ENCODE results near the gene KCNH4. TPM values are rescaled to one million over a fixed set of nuclear protein-coding genes. Genes with fewer than 3 reads are reported as not detected.

The KCNH4 gene
- total and polyA plus RNA-seq, 2 of the 13 experiments (the other 11 are each of a cell fraction or from before 2014, with no cell fraction given), result 0.01 to 0.09 TPM

DNA sequence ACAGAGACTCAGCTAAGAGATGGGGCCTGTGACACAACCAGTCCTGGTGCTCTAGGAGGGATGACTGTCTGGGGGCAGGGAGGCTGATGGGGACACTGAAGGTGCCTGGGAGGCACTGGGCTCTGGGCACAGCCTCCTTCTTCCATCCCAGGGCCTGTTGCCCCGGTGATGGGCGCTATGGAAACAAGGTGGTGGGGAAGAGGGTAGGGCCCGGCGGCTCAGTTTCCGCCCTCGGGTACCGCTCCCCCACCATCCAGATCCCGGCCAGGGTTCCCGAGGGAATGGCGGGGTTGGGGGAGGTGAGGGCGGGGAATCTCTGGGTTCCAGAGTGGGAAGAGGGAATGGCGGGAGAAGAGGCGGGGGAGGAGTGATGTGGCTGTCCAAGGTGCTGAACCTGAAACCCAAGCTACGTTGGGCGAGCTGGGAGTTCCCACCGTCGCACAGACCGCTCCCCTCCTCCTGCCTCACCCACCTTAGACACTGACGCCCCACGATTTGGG is 981 bp downstream of the KCNH4 start (continued):
- TF ChIP-seq MEIS2 (CRISPR knock-in tag; IDR thresholded peaks at IDR 0.05), result peak; percentile 98
- peak; percentile 84; the same call in 1 of the 2 replicates for TF ChIP-seq SRY (CRISPR knock-in tag; IDR thresholded peaks at IDR 0.05)
- TF ChIP-seq KDM6A (CRISPR knock-in tag; IDR thresholded peaks at IDR 0.05; ENCODE audit: low read depth), result no peak
- TF ChIP-seq ZFP82 (CRISPR knock-in tag; IDR thresholded peaks at IDR 0.05; ENCODE audit: borderline replicate concordance), result no peak
- TF ChIP-seq ZNF225 (CRISPR knock-in tag; IDR thresholded peaks at IDR 0.05), result no peak
- TF ChIP-seq, protein P1, sequence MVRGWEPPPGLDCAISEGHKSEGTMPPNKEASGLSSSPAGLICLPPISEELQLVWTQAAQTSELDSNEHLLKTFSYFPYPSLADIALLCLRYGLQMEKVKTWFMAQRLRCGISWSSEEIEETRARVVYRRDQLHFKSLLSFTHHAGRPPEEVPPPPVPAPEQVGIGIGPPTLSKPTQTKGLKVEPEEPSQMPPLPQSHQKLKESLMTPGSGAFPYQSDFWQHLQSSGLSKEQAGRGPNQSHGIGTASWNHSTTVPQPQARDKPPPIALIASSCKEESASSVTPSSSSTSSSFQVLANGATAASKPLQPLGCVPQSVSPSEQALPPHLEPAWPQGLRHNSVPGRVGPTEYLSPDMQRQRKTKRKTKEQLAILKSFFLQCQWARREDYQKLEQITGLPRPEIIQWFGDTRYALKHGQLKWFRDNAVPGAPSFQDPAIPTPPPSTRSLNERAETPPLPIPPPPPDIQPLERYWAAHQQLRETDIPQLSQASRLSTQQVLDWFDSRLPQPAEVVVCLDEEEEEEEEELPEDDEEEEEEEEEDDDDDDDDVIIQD (CRISPR knock-in tag; IDR thresholded peaks at IDR 0.05; ENCODE audit: low read depth), result peak; percentile 69; the same call in 1 of the 2 replicates
- peak; percentile 94 for TF ChIP-seq ZNF414 (CRISPR knock-in tag; IDR thresholded peaks at IDR 0.05)
- peak; percentile 46; the same call in 1 of the 2 replicates for TF ChIP-seq ETV5 (CRISPR knock-in tag; IDR thresholded peaks at IDR 0.05; ENCODE audit: borderline replicate concordance)
- 0 out of 2 replicates have a peak, but pooled peaks have one; percentile 35 for TF ChIP-seq ZSCAN30 (CRISPR knock-in tag; IDR thresholded peaks at IDR 0.05)
- TF ChIP-seq, protein P2, sequence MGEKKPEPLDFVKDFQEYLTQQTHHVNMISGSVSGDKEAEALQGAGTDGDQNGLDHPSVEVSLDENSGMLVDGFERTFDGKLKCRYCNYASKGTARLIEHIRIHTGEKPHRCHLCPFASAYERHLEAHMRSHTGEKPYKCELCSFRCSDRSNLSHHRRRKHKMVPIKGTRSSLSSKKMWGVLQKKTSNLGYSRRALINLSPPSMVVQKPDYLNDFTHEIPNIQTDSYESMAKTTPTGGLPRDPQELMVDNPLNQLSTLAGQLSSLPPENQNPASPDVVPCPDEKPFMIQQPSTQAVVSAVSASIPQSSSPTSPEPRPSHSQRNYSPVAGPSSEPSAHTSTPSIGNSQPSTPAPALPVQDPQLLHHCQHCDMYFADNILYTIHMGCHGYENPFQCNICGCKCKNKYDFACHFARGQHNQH (CRISPR knock-in tag; IDR thresholded peaks at IDR 0.05), result peak; percentile 70; the same call in 1 of the 2 replicates
- TF ChIP-seq NONO (IDR thresholded peaks at IDR 0.05), result no peak
- no peak for TF ChIP-seq NONO (CRISPR knock-in tag; conservative IDR thresholded peaks at IDR 0.05)
- peak; percentile 61; the same call in 1 of the 2 replicates for TF ChIP-seq MED1 (CRISPR knock-in tag; IDR thresholded peaks at IDR 0.05)
- TF ChIP-seq ZNF30 (CRISPR knock-in tag; IDR thresholded peaks at IDR 0.05), result no peak
- TF ChIP-seq ZNF616 (CRISPR knock-in tag; IDR thresholded peaks at IDR 0.05; ENCODE audit: low read depth), result peak; percentile 86; the same call in 1 of the 2 replicates
- TF ChIP-seq ZFP36L1 (CRISPR knock-in tag; IDR thresholded peaks at IDR 0.05), result no peak
- TF ChIP-seq MTA3 (CRISPR knock-in tag; IDR thresholded peaks at IDR 0.05), result no peak
- peak; percentile 92; the same call in 1 of the 2 replicates for TF ChIP-seq ZNF720 (CRISPR knock-in tag; IDR thresholded peaks at IDR 0.05)
- TF ChIP-seq ZHX1 (CRISPR knock-in tag; IDR thresholded peaks at IDR 0.05; ENCODE audit: low read depth), result no peak
- TF ChIP-seq SYNCRIP (IDR thresholded peaks at IDR 0.05; ENCODE audit: insufficient read depth, low read depth, low read length), result no peak
- TF ChIP-seq TBP (CRISPR knock-in tag; IDR thresholded peaks at IDR 0.05), result peak; percentile 28; the same call in 1 of the 2 replicates
- no peak for TF ChIP-seq ZUFSP (CRISPR knock-in tag; IDR thresholded peaks at IDR 0.05; ENCODE audit: borderline replicate concordance)
- peak; percentile 59; the same call in 1 of the 2 replicates for TF ChIP-seq ZNF3 (CRISPR knock-in tag; IDR thresholded peaks at IDR 0.05)

Measured in HepG2 (cell line).